Activated naive CD8-positive, alpha-beta T cell treated with anti-CD3 and anti-CD28 coated beads, Interleukin-2, amount 50 U/mL, for 24 hours (primary cell): ENCODE results near the gene PARN.
"Not testable (repeated sequence)": the region's sequence is repeated elsewhere in the genome, so short reads cannot be mapped to it uniquely, and the experiment has no call there.

ENCODE experiments used
- ATAC-seq: fragments of 150-1000 bp; cut with Tn5 transposase; one replicate; pipeline ENCODE4 v1.10.0; 2021
- DNase-seq: peaks from one replicate; pipeline ENCODE4 v3.0.0; 2021
- H3K27ac Mint-ChIP-seq: one replicate; pipeline ENCODE4 v1.8.0; 2021; ENCODE audit warnings: mild to moderate bottlenecking, mixed read lengths
- H3K27me3 Mint-ChIP-seq: one replicate; pipeline ENCODE4 v1.8.0; 2021; ENCODE audit warnings: mixed read lengths
- H3K36me3 Mint-ChIP-seq: one replicate; pipeline ENCODE4 v1.8.0; 2021; ENCODE audit warnings: low read depth, mixed read lengths
- H3K4me1 Mint-ChIP-seq: one replicate; pipeline ENCODE4 v1.8.0; 2021; ENCODE audit warnings: mixed read lengths
- H3K4me3 Mint-ChIP-seq: one replicate; pipeline ENCODE4 v1.8.0; 2021; ENCODE audit warnings: mild to moderate bottlenecking, moderate library complexity, mixed read lengths
- H3K9me3 Mint-ChIP-seq: one replicate; pipeline ENCODE4 v1.8.0; 2021; ENCODE audit warnings: mixed read lengths

PARN gene

GRCh38 chr16:14450846-14451245 lies 179.2 kb downstream of the PARN start:
- Mint-ChIP-seq H3K27me3 (no peaks in the 10 kb centered on the region), H3K4me1 (no peaks in the 10 kb centered on the region), H3K4me3 (no peak overlapping the region), H3K27ac (no peak overlapping the region), H3K36me3 (no peaks in the 10 kb centered on the region), H3K9me3 (no peaks in the 10 kb centered on the region)
- DNase-seq (no peak), ATAC-seq (no peak)

GRCh38 chr16:14449790-14450480 lies 180.1 kb downstream of the PARN start:
- no peak for DNase-seq
- no peak for ATAC-seq
- Mint-ChIP-seq H3K9me3 (no peaks in the 10 kb centered on the region), H3K27me3 (no peaks in the 10 kb centered on the region), H3K36me3 (peaks cover 3% of the 10 kb centered on the region), H3K27ac (no peak overlapping the region), H3K4me3 (no peak overlapping the region), H3K4me1 (no peaks in the 10 kb centered on the region)

GRCh38 chr16:14449334-14449733 lies 180.7 kb downstream of the PARN start:
- no peak for ATAC-seq
- DNase-seq: no peak
- H3K27me3 Mint-ChIP-seq: no peaks in the 10 kb centered on the region
- peaks cover 3% of the 10 kb centered on the region for H3K36me3 Mint-ChIP-seq
- no peak overlapping the region for H3K27ac Mint-ChIP-seq
- no peak overlapping the region for H3K4me3 Mint-ChIP-seq
- no peaks in the 10 kb centered on the region for H3K9me3 Mint-ChIP-seq
- no peaks in the 10 kb centered on the region for H3K4me1 Mint-ChIP-seq

GRCh38 chr16:14448879-14449278 lies 181.2 kb downstream of the PARN start:
- Mint-ChIP-seq H3K4me3 (no peak overlapping the region), H3K36me3 (peaks cover 3% of the 10 kb centered on the region), H3K27ac (no peak overlapping the region), H3K9me3 (no peaks in the 10 kb centered on the region), H3K4me1 (no peaks in the 10 kb centered on the region), H3K27me3 (no peaks in the 10 kb centered on the region)
- ATAC-seq: no peak
- DNase-seq: no peak

GRCh38 chr16:14447783-14448182 lies 182.3 kb downstream of the PARN start:
- Mint-ChIP-seq H3K4me3 (no peak overlapping the region), H3K27ac (no peak overlapping the region), H3K27me3 (no peaks in the 10 kb centered on the region), H3K4me1 (no peaks in the 10 kb centered on the region), H3K36me3 (peaks cover 6% of the 10 kb centered on the region), H3K9me3 (no peaks in the 10 kb centered on the region)
- ATAC-seq (no peak), DNase-seq (no peak)

- no peaks in the 10 kb centered on the region for H3K9me3 Mint-ChIP-seq
- no peak overlapping the region for H3K27ac Mint-ChIP-seq
- peaks cover 6% of the 10 kb centered on the region for H3K36me3 Mint-ChIP-seq
- H3K4me1 Mint-ChIP-seq: no peaks in the 10 kb centered on the region
- H3K27me3 Mint-ChIP-seq: no peaks in the 10 kb centered on the region
- DNase-seq (no peak), ATAC-seq (no peak)
- H3K4me3 Mint-ChIP-seq: no peak overlapping the region
Measured at GRCh38 chr16:14446796-14447195, 183.3 kb downstream of the PARN start.

GRCh38 chr16:14445937-14446715 lies 183.9 kb downstream of the PARN start:
- H3K27ac Mint-ChIP-seq: no peak overlapping the region
- H3K27me3 Mint-ChIP-seq: no peaks in the 10 kb centered on the region
- DNase-seq (no peak), ATAC-seq (no peak)
- peaks cover 6% of the 10 kb centered on the region for H3K36me3 Mint-ChIP-seq
- no peak overlapping the region for H3K4me3 Mint-ChIP-seq
- no peaks in the 10 kb centered on the region for H3K4me1 Mint-ChIP-seq
- H3K9me3 Mint-ChIP-seq: no peaks in the 10 kb centered on the region

GRCh38 chr16:14444979-14445810 lies 184.9 kb downstream of the PARN start:
- ATAC-seq (no peak), DNase-seq (no peak)
- no peak overlapping the region for H3K4me3 Mint-ChIP-seq
- no peaks in the 10 kb centered on the region for H3K9me3 Mint-ChIP-seq
- no peaks in the 10 kb centered on the region for H3K4me1 Mint-ChIP-seq
- H3K36me3 Mint-ChIP-seq: peaks cover 9% of the 10 kb centered on the region
- no peak overlapping the region for H3K27ac Mint-ChIP-seq
- H3K27me3 Mint-ChIP-seq: no peaks in the 10 kb centered on the region

- H3K4me3 Mint-ChIP-seq, H3K9me3 Mint-ChIP-seq: not testable (repeated sequence)
Measured at GRCh38 chr16:14441533-14441932, 188.5 kb downstream of the PARN start.

GRCh38 chr16:14438256-14438655 lies 191.8 kb downstream of the PARN start:
- Mint-ChIP-seq H3K27me3 (no peaks in the 10 kb centered on the region), H3K27ac (no peak overlapping the region), H3K4me3 (no peak overlapping the region), H3K4me1 (peaks cover 22% of the 10 kb centered on the region), H3K36me3 (peaks cover 26% of the 10 kb centered on the region), H3K9me3 (no peaks in the 10 kb centered on the region)
- DNase-seq (no peak), ATAC-seq (no peak)

More at GRCh38 chr16:14441533-14441932, 188.5 kb downstream of the PARN start:
- H3K4me1 Mint-ChIP-seq, H3K27ac Mint-ChIP-seq, H3K27me3 Mint-ChIP-seq, DNase-seq, ATAC-seq: not testable (repeated sequence)
- H3K36me3 Mint-ChIP-seq: peaks cover 14% of the 10 kb centered on the region

GRCh38 chr16:14437426-14437825 lies 192.6 kb downstream of the PARN start:
- no peak for DNase-seq
- no peaks in the 10 kb centered on the region for H3K9me3 Mint-ChIP-seq
- H3K4me1 Mint-ChIP-seq: peaks cover 22% of the 10 kb centered on the region
- H3K27ac Mint-ChIP-seq: no peak overlapping the region
- H3K36me3 Mint-ChIP-seq: peaks cover 27% of the 10 kb centered on the region
- H3K27me3 Mint-ChIP-seq: no peaks in the 10 kb centered on the region
- ATAC-seq: no peak
- no peak overlapping the region for H3K4me3 Mint-ChIP-seq

GRCh38 chr16:14436401-14436955 lies 193.6 kb downstream of the PARN start:
- peak; percentile 23 for DNase-seq
- no peaks in the 10 kb centered on the region for H3K27me3 Mint-ChIP-seq
- peaks cover 22% of the 10 kb centered on the region for H3K4me1 Mint-ChIP-seq
- H3K36me3 Mint-ChIP-seq: peaks cover 32% of the 10 kb centered on the region
- peak; percentile 68 for ATAC-seq
- no peak overlapping the region for H3K4me3 Mint-ChIP-seq
- no peaks in the 10 kb centered on the region for H3K9me3 Mint-ChIP-seq
- no peak overlapping the region for H3K27ac Mint-ChIP-seq

- Mint-ChIP-seq H3K4me1 (peaks cover 22% of the 10 kb centered on the region), H3K27ac (no peak overlapping the region), H3K36me3 (peaks cover 27% of the 10 kb centered on the region), H3K4me3 (no peak overlapping the region), H3K9me3 (no peaks in the 10 kb centered on the region), H3K27me3 (no peaks in the 10 kb centered on the region)
- DNase-seq (no peak), ATAC-seq (no peak)
Measured at GRCh38 chr16:14434860-14435259, 195.2 kb downstream of the PARN start.

GRCh38 chr16:14428971-14429637 lies 201.0 kb downstream of the PARN start:
- H3K36me3 Mint-ChIP-seq: peaks cover 12% of the 10 kb centered on the region
- H3K27ac Mint-ChIP-seq: not testable (repeated sequence)

More at GRCh38 chr16:14428971-14429637, 201.0 kb downstream of the PARN start:
- not testable (repeated sequence) for ATAC-seq, H3K27me3 Mint-ChIP-seq, H3K4me1 Mint-ChIP-seq, H3K4me3 Mint-ChIP-seq, DNase-seq, H3K9me3 Mint-ChIP-seq
